GM21529 (cell line): ENCODE data around the gene CHP1.
"Not testable (repeated sequence)": the region's sequence is repeated elsewhere in the genome, so short reads cannot be mapped to it uniquely, and the experiment has no call there.

ENCODE experiments used
- ATAC-seq: cut with Tn5 transposase; IDR thresholded peaks from one replicate; pipeline ENCODE4 v1.9.1; 2021; ENCODE audit not compliant: unreplicated experiment

CHP1 gene

GRCh38 chr15:41256103-41256502, 25.0 kb downstream of the CHP1 start:
- ATAC-seq = no peak

DNA sequence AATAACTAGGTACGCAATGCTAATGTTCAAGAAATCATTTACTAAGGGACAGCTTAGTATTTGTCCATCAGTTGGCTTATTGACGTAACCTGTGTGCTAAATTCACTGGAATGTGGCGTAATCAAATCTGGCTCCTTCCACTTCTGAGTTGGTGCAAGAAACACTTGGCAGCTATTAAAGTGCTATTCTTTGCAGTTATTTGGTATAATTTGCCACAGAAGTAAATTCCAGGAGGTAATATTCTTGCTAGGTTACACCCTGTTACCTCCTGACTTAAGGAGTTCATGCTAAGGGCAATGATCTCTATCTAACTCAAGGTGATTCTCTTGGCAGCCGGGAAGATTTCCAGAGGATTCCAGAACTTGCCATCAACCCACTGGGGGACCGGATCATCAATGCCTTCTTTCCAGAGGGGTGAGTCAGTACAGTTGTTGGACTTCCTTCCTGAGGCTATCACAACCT, 25.5 kb downstream of the CHP1 start:
- no peak for ATAC-seq

GRCh38 chr15:41258750-41259471, 27.8 kb downstream of the CHP1 start:
- no peak for ATAC-seq

DNA sequence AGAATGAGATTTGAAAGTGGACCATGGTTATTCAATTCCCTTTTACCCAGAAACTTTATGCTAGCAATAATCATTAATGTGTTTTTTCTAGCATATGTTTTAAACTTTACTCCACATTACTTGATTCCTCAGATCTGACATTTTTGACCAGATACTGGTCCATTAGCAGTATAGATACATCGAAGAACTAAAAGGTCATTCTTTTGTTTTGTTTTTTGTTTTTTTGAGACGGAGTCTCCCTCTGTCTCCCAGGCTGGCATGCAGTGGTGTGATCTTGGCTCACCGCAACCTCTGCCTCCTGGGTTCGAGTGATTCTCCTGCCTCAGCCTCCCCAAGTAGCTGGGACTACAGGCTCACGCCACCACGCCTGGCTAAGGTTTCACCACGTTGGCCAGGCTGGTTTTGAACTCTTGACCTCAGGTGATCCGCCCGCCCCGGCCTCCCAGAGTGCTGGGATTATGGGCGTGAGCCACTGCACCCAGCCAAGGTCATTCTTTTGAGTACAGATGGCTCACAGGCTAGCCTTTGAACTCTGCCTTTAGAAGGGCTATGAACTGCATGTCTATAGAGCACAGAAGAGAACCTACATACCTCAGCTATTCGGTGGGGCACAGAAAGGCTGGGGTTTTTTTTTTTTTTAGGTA, 28.6 kb downstream of the CHP1 start:
- ATAC-seq = no peak

- not testable (repeated sequence) for ATAC-seq
Measured at GRCh38 chr15:41260924-41261323, 29.9 kb downstream of the CHP1 start.

DNA sequence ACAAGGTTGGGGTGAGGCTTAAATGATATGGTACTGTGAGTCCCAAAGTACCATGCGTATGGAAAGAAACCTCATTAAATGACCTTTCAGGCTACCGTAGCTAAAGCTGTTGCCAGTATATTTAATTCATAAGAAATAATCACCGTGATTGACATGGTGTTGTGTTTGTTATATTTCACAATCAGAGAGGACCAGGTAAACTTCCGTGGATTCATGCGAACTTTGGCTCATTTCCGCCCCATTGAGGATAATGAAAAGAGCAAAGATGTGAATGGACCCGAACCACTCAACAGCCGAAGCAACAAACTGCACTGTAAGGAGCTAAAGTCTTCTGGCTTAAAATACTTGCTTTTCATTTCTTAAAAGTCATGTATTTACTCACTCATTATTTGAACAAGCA, 31.5 kb downstream of the CHP1 start:
- ATAC-seq = no peak

- no peak for ATAC-seq
Measured at GRCh38 chr15:41263891-41264351, 32.9 kb downstream of the CHP1 start.

- no peak for ATAC-seq
Measured at GRCh38 chr15:41269887-41270286, 38.8 kb downstream of the CHP1 start.

- no peak for ATAC-seq
Measured at GRCh38 chr15:41276831-41277230, 45.8 kb downstream of the CHP1 start.

DNA sequence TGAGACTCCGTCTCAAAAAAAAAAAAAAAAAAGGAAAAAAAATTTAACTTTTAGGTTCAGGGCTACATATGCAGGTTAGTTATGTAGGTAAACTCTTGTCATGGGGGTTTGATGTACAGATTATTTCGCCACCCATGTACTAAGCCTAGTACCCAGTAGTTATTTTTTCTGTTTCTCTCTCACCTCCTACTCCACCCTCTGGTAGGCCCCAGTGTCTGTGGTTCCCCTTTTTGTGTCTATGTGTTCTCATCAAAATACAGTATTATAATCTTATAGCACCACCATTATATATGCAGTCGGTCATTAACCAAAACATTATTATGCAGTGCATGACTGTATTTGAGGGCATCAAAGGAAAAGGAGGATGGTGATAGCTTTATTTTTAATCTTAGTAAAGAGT, 47.3 kb downstream of the CHP1 start:
- ATAC-seq = no peak

DNA sequence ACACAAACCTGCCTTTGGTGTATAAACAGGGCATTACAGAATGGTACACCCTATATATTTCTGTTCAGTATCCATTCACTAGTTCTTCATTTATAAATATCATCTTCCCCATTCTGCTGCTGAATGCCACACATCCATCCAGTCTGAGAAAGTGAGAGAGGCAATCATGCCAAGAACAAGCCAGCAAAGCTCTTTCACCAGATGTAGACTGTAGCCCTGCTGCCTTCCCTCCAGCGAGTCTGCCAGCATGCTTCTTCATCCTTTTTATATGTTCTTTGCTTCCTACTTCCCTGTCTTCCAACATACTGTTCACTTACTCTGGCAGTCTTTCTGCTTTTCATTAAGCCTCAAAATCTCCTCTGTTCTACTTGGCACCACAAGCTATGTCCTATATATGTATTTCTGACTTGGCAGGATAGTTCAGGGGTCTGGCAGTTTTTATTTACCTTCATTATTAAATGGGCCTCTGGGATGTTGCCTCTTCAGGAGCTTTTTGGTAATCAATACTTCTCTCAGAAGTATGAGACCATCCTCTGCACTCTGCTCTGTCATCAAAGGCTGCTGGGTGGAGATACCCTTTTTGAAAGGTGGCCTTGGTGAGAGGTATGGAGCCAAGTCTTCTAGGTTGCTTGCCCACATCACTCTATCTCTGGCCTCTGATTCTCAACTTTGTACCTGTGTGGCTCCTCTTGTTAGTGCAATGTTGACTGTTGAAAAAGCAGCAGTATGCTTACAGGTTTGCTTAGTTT, 48.6 kb downstream of the CHP1 start:
- ATAC-seq = no peak

- ATAC-seq = no peak
Measured at GRCh38 chr15:41281236-41281635, 50.2 kb downstream of the CHP1 start.

DNA sequence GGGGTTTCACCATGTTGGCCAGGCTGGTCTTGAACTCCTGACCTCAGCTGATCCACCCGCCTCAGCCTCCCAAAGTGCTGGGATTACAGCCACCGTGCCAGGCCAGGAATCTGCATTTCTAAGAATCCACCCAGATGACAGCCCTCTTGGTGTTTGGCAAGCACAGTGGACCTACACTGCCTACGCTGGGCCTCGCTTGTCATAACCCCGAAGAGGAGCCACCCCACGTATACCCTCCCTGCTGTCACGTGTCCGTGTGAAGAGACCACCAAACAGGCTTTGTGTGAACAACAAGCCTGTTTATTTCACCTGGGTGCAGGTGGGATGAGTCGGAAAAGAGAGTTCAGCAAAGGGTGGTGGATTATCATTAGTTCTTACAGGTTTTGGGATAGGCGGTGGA, 51.4 kb downstream of the CHP1 start:
- ATAC-seq = not testable (repeated sequence)

GRCh38 chr15:41282980-41283652, 52.0 kb downstream of the CHP1 start:
- not testable (repeated sequence) for ATAC-seq

GRCh38 chr15:41283653-41284426, 52.8 kb downstream of the CHP1 start:
- peak; percentile 98 for ATAC-seq

DNA sequence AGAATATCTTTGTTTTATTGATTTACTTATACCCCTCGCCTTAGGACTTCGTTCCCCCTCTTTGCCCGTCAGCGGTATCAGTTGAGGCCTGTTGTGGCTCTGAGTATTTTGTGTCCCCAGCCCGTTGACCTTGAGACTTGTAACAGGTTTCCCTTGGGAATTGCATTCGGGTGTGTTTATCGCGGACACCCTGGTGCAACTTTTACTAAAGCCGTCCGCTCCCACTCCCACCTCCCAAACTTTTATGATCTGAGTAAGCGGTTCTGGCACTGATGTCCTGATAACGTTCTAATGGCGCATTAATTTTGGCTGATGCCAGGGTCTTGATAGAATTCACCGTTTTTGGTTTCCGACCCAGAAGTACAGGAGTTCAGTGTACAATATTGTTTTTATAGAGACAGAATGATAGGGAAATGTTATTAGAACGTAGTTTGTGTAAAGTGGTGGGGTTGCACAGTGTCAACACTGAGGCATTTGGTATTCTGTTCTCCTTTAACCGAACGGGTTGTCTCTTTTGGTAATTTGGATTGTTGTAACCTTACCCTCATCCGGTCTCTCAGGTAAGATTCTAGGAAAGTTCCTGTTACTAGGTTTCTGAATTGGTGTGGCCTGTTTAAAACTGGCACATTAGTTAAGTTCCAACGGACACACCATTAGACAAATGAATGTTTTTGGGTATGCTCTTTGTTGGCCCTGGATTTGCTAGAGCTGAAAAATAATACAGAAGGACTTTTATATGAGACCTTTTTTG, 53.5 kb downstream of the CHP1 start:
- no peak for ATAC-seq

GRCh38 chr15:41285285-41285684, 54.2 kb downstream of the CHP1 start:
- ATAC-seq = no peak

DNA sequence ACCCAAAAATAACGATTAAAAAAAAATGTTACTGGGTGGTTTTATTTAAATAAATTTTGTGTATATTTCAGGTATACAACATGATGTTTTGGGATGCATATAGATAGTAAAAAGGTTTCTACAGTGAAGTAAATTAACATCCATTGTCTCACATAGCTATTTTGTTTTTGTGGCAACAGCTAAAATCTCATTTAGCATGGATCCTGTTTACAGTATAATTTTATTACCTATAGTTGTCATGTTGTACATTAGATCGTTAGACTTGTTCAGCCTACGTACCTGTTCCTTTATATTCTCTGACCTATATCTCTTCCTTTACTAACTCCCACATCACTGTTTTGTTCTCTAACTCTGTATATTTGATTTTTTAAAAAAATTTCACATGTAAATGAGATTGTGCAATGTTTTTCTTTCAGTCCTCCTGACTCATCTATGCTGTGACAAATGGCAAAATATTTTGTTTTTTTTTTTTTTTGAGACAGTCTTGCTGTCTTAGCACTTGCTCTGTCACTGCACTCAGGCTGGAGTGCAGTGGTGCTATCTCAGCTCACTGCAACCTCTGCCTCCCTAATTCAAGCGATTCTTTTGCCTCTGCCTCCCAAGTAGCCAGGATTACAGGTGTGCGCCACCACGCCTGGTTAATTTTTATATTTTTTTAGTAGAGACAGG, 55.7 kb downstream of the CHP1 start:
- ATAC-seq = no peak

DNA sequence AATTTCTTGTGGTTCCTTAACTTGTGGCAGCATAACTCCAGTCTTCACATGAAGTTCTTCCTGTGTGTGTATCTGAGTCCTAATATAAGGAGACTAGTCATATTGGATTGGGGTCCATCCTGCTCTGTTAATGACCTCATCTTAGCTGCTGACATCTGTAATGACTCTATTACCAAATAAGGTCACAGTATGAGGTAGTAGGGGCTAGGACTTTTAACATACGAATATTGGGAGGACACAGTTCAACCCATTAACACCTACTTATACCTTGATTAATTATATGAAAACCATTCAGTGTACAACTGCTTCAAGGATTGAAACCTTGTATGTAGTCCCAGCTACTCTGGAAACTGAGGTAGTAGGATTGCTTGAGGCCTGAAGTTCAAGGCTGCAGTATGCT, 57.4 kb downstream of the CHP1 start:
- no peak for ATAC-seq
